ENCODE data around the gene LRRC38. TPM values are rescaled to one million over a fixed set of nuclear protein-coding genes. Genes with fewer than 3 reads are reported as not detected.

LRRC38 gene
- total RNA-seq, 1 donor from 2014 or later, result not detected

GRCh38 chr1:13432251-13432650 is 81.6 kb downstream of the LRRC38 start:
- Histone ChIP-seq H3K4me3 (ENCODE audit: low read depth, low read length) (no peak overlapping the region), H3K36me3 (ENCODE audit: control insufficient read depth, insufficient read depth, low read length) (no peaks in the 10 kb centered on the region), H3K27me3 (ENCODE audit: control insufficient read depth, insufficient read depth, low read length) (no peaks in the 10 kb centered on the region)
- no peak for TF ChIP-seq CTCF (IDR thresholded peaks at IDR 0.05; ENCODE audit: insufficient read depth, low read length, severe bottlenecking)
- FAIRE-seq, result no peak
- DNase-seq (ENCODE audit: low read depth), result no peak

DNA sequence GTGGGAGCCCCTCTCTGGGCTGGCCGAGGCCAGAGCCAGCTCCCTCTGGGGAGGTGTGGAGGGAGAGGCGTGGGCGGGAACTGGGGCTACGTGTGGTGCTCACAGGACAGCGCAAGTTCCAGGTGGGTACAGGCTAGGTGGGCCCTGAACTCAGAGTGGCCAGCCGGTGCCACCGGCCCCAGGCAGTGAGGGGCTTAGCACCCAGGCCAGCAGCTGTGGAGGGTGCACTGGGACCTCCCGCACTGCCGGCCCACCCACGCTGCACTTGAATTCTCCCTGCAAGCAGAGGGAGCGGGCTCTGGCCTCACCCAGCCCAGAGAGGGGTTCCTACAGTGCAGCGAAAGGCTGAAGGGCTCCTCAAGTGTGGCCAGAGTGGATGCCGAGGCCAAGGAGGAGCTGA is 83.3 kb downstream of the LRRC38 start:
- DNase-seq (ENCODE audit: low read depth) (no peak), FAIRE-seq (no peak)
- no peaks in the 10 kb centered on the region for H3K36me3 ChIP-seq (ENCODE audit: control insufficient read depth, insufficient read depth, low read length)
- H3K4me3 ChIP-seq (ENCODE audit: low read depth, low read length), result no peak overlapping the region
- no peak for TF ChIP-seq CTCF (IDR thresholded peaks at IDR 0.05; ENCODE audit: insufficient read depth, low read length, severe bottlenecking)
- H3K27me3 ChIP-seq (ENCODE audit: control insufficient read depth, insufficient read depth, low read length), result no peaks in the 10 kb centered on the region

Other genes with a start within 250 kb of the LRRC38 start
- gene PRAMEF8, start 228.9 kb downstream of the LRRC38 start, total RNA-seq, result not detected in 2 replicates
- gene PRAMEF33, start 210.5 kb downstream of the LRRC38 start, total RNA-seq, result not detected in 2 replicates
- not detected in 2 replicates for gene PRAMEF15, start 198.4 kb downstream of the LRRC38 start, total RNA-seq
- gene PRAMEF14, start 166.9 kb downstream of the LRRC38 start, total RNA-seq, result not detected in 2 replicates
- not detected in 2 replicates for gene PRAMEF19, start 142.1 kb downstream of the LRRC38 start, total RNA-seq
- gene PRAMEF17, start 124.4 kb downstream of the LRRC38 start, total RNA-seq, result not detected in 2 replicates
- gene PRAMEF20, start 103.6 kb downstream of the LRRC38 start, total RNA-seq, result not detected in 2 replicates
- 3.2 and 3.5 TPM in 2 replicates for gene PDPN, start 69.8 kb upstream of the LRRC38 start, total RNA-seq
- 7.1 and 7.6 TPM in 2 replicates for gene PRDM2, start 186.2 kb upstream of the LRRC38 start, total RNA-seq

Data from bronchial epithelial cell (primary cell).